ENCODE results near the gene KCTD21.

DNA sequence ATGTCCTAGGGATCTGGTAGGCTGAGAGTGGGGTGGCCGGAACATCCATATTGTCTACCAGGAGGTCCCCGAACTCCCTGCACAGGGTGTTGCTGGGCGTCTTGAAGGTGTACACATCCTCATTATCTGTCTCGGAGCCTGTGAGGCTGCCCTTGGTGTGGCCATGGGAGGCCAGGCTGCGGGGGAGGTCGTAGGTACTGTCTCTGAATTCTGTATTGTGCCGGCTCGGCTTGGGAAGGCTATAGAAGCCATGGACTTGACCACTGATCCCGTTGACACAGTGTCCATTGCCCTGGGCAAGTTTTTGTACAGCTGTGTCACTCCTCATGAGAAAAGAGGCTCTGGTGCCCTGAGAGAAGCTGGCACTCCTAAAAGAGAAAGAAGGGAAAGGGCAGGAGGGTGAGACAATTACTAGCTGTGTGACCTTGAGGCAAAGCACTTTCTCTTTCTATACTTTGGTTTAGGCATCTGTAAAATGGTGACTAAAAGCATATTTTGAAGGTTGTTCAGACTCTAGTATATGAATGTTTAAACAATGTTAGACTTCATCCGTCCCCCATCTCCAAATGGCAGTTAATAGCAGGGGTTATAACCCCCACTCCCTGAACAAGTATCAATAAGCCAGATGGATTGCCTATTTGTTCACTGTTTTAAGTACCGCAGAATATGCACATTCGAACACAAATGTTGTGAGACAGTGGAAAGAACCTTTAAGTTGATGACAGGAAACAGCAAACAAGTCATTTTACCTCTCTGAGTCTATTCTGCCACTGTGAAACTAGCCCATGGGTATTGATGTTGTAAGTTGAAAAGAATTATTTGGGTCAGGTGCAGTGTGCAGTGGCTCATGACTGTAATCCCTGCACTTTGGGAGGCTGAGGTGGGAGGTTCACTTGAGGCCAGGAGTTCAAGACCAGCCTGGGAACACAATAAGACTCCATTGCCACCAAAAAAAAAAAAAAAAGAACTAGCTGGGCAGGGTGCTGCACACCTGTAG is 38.6 kb upstream of the KCTD21 start:
- TF ChIP-seq POLR2A (IDR thresholded peaks at IDR 0.05) (no peak), EP300 (IDR thresholded peaks at IDR 0.05) (no peak)
- TF ChIP-seq, protein P1, sequence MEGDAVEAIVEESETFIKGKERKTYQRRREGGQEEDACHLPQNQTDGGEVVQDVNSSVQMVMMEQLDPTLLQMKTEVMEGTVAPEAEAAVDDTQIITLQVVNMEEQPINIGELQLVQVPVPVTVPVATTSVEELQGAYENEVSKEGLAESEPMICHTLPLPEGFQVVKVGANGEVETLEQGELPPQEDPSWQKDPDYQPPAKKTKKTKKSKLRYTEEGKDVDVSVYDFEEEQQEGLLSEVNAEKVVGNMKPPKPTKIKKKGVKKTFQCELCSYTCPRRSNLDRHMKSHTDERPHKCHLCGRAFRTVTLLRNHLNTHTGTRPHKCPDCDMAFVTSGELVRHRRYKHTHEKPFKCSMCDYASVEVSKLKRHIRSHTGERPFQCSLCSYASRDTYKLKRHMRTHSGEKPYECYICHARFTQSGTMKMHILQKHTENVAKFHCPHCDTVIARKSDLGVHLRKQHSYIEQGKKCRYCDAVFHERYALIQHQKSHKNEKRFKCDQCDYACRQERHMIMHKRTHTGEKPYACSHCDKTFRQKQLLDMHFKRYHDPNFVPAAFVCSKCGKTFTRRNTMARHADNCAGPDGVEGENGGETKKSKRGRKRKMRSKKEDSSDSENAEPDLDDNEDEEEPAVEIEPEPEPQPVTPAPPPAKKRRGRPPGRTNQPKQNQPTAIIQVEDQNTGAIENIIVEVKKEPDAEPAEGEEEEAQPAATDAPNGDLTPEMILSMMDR (IDR thresholded peaks at IDR 0.05), result no peak

Measured in ovary (tissue), 3 donors.